Measurements from ENCODE around the gene MRM2.

Gene MRM2

DNA sequence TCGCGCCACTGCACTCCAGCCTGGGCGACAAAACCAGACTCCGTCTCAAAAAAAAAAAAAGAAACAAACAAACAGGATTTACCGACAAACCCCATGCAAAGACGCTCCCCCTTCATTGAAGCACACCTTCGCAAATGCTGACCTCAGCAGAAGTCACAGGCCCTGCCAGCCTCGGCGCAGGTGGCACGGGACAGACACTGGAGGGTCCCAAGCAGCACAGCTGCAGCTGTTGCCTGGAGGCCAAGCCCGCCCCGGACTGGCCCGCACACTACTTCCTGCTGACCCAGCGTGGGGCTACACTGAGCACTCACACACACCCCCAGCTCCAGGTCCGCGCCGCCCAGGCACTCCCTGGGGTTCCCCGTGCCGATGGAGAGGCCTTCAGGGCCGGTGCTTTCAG lies 41.1 kb upstream of the MRM2 start:
- DNase-seq (ENCODE audit: low read depth): no peak
- TF ChIP-seq, protein P1, sequence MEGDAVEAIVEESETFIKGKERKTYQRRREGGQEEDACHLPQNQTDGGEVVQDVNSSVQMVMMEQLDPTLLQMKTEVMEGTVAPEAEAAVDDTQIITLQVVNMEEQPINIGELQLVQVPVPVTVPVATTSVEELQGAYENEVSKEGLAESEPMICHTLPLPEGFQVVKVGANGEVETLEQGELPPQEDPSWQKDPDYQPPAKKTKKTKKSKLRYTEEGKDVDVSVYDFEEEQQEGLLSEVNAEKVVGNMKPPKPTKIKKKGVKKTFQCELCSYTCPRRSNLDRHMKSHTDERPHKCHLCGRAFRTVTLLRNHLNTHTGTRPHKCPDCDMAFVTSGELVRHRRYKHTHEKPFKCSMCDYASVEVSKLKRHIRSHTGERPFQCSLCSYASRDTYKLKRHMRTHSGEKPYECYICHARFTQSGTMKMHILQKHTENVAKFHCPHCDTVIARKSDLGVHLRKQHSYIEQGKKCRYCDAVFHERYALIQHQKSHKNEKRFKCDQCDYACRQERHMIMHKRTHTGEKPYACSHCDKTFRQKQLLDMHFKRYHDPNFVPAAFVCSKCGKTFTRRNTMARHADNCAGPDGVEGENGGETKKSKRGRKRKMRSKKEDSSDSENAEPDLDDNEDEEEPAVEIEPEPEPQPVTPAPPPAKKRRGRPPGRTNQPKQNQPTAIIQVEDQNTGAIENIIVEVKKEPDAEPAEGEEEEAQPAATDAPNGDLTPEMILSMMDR (IDR thresholded peaks at IDR 0.05; ENCODE audit: low read depth, low read length, missing control alignments): no peak
- no peak overlapping the region for H3K4me3 ChIP-seq (ENCODE audit: low read depth, low read length)

- DNase-seq (ENCODE audit: low read depth): no peak
- H3K4me3 ChIP-seq (ENCODE audit: low read depth, low read length): no peak overlapping the region
- TF ChIP-seq, protein P1 (IDR thresholded peaks at IDR 0.05; ENCODE audit: low read depth, low read length, missing control alignments): no peak
Measured at GRCh38 chr7:2282185-2282751, 40.3 kb upstream of the MRM2 start.

GRCh38 chr7:2281541-2281940 lies 39.5 kb upstream of the MRM2 start:
- TF ChIP-seq, protein P1 (IDR thresholded peaks at IDR 0.05; ENCODE audit: low read depth, low read length, missing control alignments): no peak

DNA sequence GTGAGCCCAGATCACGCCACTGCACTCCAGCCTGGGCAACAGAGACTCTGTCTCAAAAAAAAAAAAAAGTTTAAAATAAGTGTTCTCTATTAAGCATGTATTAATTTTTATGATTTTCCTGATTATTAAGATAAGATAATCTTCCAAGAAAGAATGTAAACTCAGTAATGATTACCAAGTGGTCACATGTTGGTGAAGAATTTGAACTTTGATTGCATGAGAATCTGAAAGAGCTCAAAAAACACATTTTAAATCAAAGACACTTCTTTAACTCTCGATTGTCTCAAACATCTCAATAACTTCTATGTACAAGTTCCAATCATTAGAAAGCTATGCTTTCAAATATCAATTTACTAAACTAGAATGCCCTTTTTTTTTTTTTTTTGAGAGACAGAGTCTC lies 38.4 kb upstream of the MRM2 start:
- DNase-seq (ENCODE audit: low read depth): no peak
- H3K4me3 ChIP-seq (ENCODE audit: low read depth, low read length): no peak overlapping the region
- TF ChIP-seq, protein P1 (IDR thresholded peaks at IDR 0.05; ENCODE audit: low read depth, low read length, missing control alignments): no peak

More at GRCh38 chr7:2281541-2281940, 39.5 kb upstream of the MRM2 start:
- DNase-seq (ENCODE audit: low read depth): no peak
- no peak overlapping the region for H3K4me3 ChIP-seq (ENCODE audit: low read depth, low read length)

DNA sequence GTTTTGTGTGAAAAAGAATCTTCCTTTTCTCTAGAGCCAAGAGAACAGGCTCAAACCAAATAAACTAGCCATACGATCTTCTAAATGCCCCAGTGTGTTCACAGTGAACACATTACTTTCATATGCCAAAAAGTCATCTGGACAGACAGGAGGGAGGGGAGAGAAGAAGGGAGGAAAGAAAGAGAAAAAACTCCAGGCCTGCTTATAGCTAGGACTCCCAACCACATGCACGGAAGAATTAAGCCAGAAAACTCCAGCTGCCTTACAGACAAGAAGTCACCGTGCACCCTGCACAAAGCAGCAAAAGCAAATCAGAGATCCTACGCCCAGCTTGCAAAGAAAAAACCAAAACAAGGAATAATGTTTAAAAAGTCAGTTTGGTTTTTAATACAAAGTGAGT lies 37.9 kb upstream of the MRM2 start:
- H3K4me3 ChIP-seq (ENCODE audit: low read depth, low read length): no peak overlapping the region
- DNase-seq (ENCODE audit: low read depth): no peak
- TF ChIP-seq, protein P1 (IDR thresholded peaks at IDR 0.05; ENCODE audit: low read depth, low read length, missing control alignments): no peak

- no peak overlapping the region for H3K4me3 ChIP-seq (ENCODE audit: low read depth, low read length)
- no peak for DNase-seq (ENCODE audit: low read depth)
- TF ChIP-seq, protein P1 (IDR thresholded peaks at IDR 0.05; ENCODE audit: low read depth, low read length, missing control alignments): no peak
Measured at GRCh38 chr7:2278026-2278425, 36.0 kb upstream of the MRM2 start.

GRCh38 chr7:2276107-2276506 lies 34.1 kb upstream of the MRM2 start:
- no peak overlapping the region for H3K4me3 ChIP-seq (ENCODE audit: low read depth, low read length)
- TF ChIP-seq, protein P1 (IDR thresholded peaks at IDR 0.05; ENCODE audit: low read depth, low read length, missing control alignments): no peak
- no peak for DNase-seq (ENCODE audit: low read depth)

Data from GM12864 (cell line).